ENCODE data around the gene DNAJC18. TPM values are rescaled to one million over a fixed set of nuclear protein-coding genes. Genes with fewer than 3 reads are reported as not detected.
"Not testable (repeated sequence)": the region's sequence is repeated elsewhere in the genome, so short reads cannot be mapped to it uniquely, and the experiment has no call there.

DNAJC18 gene
- total RNA-seq, 1 donor from 2014 or later: 36.3 TPM

- Mint-ChIP-seq H3K36me3 (ENCODE audit: low read depth) (peaks cover 15% of the 10 kb centered on the region), H3K9me3 (no peaks in the 10 kb centered on the region), H3K4me1 (ENCODE audit: low read depth) (peaks cover 52% of the 10 kb centered on the region), H3K27me3 (ENCODE audit: insufficient read depth) (no peaks in the 10 kb centered on the region), H3K27ac (peak overlapping the region; percentile 95), H3K4me3 (peak overlapping the region; percentile 96)
- no peak for DNase-seq (ENCODE audit: low spot score)
- intact Hi-C loops (cut with micrococcal nuclease): loop anchor here (1.0 to 5.0 kb wide), 6 partner anchors 22 to 819 kb away; partner anchors contain the start of genes HSPA9 and SIL1
Measured at GRCh38 chr5:139393497-139394122, 45.7 kb downstream of the DNAJC18 start.

DNA sequence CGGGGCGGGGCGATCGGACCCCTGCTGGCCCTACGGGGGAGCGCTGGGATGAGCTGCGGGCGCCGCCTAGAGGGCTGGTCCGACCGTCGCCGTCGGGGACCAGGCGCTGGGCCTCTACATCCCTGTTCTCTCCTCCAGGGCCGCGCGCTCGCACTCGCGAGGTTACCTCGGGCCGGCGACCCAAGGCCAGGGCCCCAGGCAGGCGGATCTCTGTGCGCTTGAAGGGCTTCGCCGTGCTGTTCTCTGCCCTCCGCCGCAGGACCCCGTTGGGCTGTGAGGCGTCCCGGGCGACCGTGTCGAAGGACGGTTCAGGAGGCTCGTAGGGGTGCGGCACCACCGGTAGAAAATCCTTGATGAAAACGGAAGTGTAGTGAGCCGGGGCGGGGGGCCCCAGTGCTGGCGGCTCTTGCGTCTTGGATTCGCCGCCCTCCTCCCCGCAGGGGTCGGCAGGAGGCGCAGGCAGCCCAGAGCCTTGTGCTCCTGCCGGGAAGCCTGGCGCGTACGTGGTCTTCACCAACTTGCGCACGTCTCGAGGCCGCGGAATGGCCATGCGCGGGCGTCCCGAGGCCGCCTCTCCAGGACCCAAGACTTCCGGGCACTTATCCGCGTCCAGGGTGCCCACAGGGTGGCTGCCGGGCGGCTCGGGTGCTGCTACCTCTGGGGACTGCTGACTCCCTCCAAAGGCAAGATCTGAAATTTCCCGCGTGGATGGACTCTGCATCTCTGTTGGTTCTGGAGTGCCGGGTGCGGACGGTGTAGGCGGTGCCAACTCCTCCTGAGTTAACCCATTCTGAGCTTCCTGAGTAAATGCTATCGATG is 46.4 kb downstream of the DNAJC18 start:
- peak; percentile 84 for DNase-seq (ENCODE audit: low spot score)
- Mint-ChIP-seq H3K27me3 (ENCODE audit: insufficient read depth) (no peaks in the 10 kb centered on the region), H3K4me3 (peak overlapping the region; percentile 96), H3K4me1 (ENCODE audit: low read depth) (peaks cover 58% of the 10 kb centered on the region), H3K36me3 (ENCODE audit: low read depth) (peaks cover 18% of the 10 kb centered on the region), H3K27ac (peak overlapping the region; percentile 95), H3K9me3 (no peaks in the 10 kb centered on the region)
- intact Hi-C loops (cut with micrococcal nuclease): loop anchor here (1.0 to 5.0 kb wide), 8 partner anchors 11 to 818 kb away; partner anchors contain the start of genes HSPA9, SIL1 and SPATA24

DNA sequence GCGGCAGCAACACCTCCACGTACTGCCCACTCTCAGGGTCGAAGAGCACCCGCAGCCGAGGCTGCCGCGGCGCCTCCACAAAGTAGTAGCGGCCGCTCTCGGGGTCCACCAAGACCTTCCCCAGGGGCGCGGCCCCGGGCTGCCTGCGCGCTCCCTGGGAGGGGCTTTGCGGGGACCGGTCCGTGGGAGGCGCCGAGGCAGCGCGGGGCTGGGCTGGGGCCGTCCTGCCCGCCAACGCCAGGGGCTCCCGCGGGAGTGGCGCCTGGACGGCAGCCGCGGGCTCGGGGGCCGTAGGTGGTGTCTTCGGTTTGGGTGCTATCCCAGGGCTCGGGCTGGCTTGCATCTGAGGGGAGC is 47.0 kb downstream of the DNAJC18 start:
- peak overlapping the region; percentile 95 for H3K27ac Mint-ChIP-seq
- H3K9me3 Mint-ChIP-seq: no peaks in the 10 kb centered on the region
- no peak for DNase-seq (ENCODE audit: low spot score)
- H3K4me1 Mint-ChIP-seq (ENCODE audit: low read depth): peaks cover 62% of the 10 kb centered on the region
- peaks cover 17% of the 10 kb centered on the region for H3K36me3 Mint-ChIP-seq (ENCODE audit: low read depth)
- intact Hi-C loops (cut with micrococcal nuclease): loop anchor here (1.0 to 5.0 kb wide), 7 partner anchors 12 to 818 kb away; partner anchors contain the start of genes HSPA9, SIL1 and SPATA24
- peak overlapping the region; percentile 99 for H3K4me3 Mint-ChIP-seq
- H3K27me3 Mint-ChIP-seq (ENCODE audit: insufficient read depth): no peaks in the 10 kb centered on the region

- no peaks in the 10 kb centered on the region for H3K27me3 Mint-ChIP-seq (ENCODE audit: insufficient read depth)
- intact Hi-C loops (cut with micrococcal nuclease): loop anchor here (1.0 to 5.0 kb wide), 8 partner anchors 13 to 817 kb away; partner anchors contain the start of genes HSPA9, SIL1 and SPATA24
- peak overlapping the region; percentile 100 for H3K27ac Mint-ChIP-seq
- no peaks in the 10 kb centered on the region for H3K9me3 Mint-ChIP-seq
- peaks cover 60% of the 10 kb centered on the region for H3K4me1 Mint-ChIP-seq (ENCODE audit: low read depth)
- peaks cover 13% of the 10 kb centered on the region for H3K36me3 Mint-ChIP-seq (ENCODE audit: low read depth)
- peak overlapping the region; percentile 99 for H3K4me3 Mint-ChIP-seq
- DNase-seq (ENCODE audit: low spot score): peak; percentile 31
Measured at GRCh38 chr5:139391570-139392323, 47.6 kb downstream of the DNAJC18 start.

DNA sequence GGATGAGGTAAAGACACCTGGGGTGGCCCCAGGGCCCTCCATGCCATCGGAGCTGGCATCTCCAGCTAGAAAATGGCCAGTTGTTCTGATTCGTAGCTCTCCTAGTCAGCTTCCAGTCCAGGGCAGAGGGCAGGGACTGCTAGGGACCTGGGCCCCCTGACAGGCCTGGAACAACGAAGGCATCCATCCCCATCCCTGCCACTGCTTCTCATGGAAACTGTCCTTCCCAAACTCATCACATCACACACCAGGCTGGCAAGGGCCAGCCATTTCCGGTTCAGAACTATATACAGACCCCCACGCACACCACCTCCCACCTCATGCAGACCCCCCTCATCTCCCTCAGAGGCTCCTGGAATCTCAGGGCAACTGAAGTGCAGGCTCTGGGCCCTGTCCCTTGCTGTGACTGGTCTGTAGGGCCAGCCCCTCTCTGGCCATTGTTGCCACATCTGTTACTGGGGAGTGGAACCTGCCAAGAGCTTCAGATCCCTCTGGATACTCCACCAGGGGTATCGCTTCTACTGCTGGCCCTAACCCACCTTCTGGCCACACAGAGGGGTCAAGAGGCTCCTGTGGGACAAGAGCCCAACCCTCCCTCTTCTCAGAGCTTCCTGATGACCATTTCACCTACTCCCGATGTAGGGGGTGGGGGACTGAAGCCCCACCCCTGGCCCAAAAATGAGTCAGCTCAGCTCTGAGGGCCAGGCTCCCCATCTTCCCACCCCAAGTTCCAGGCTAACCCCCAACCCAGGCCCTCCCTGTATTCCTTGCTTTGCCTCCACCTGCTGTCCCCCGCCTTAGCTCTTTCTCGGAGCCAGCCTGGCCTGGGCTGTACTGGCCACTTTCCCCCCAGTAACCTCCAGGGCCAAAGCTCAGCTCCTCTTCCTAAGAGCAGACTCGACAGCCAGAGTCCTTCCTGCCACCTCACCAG is 48.4 kb downstream of the DNAJC18 start:
- H3K27me3 Mint-ChIP-seq (ENCODE audit: insufficient read depth): no peaks in the 10 kb centered on the region
- intact Hi-C loops (cut with micrococcal nuclease): loop anchor here (1.0 to 5.0 kb wide), 4 partner anchors 49 to 716 kb away; partner anchors contain the start of gene SIL1
- peak overlapping the region; percentile 99 for H3K4me3 Mint-ChIP-seq
- no peaks in the 10 kb centered on the region for H3K9me3 Mint-ChIP-seq
- H3K36me3 Mint-ChIP-seq (ENCODE audit: low read depth): peaks cover 10% of the 10 kb centered on the region
- no peak for DNase-seq (ENCODE audit: low spot score)
- H3K27ac Mint-ChIP-seq: peak overlapping the region; percentile 100
- peaks cover 60% of the 10 kb centered on the region for H3K4me1 Mint-ChIP-seq (ENCODE audit: low read depth)

DNA sequence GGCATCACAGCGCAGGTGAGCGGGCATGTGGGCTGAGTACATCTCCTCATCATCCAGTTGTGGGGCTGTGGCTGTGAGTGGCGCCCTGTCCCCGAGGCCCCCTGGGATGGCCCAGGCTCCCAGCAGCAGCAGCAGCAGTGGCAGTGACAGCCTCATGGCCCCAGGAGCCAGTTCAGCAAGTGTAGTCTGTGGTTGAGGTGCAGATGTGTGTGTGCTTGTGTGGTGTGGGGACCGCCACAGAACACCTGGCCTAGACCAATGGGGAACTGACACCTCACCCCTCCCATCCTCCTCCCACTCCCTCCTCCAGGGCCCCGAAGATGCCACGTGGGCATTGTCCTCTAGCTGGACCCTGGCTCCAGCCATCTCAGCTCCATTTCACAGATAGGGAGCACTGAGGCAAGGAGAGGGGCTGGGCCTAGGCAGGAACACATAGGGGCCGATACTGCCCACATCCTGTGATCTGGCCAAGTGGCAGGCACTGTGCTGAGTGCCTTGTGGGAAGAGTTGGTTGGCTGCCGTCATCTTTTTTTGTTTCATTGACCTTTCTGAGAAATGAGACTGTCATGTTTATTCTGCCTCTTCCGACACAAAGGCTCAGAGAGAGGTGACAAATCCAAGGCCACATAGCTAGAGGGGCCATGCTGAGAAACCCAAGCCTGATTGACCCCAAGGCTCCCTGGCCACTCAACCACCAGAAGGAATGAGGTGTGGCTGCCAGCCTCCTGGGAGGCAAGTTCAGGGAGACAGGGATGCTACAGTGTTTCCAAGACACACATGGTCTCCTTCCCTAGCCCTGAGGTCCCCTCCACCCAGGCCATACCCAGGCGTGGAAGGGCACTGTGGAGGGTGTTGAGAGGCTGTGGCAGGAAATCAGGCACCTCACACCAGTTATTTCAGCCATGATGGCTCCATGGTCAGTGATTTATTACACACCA is 49.4 kb downstream of the DNAJC18 start, which contains the start of gene MZB1:
Gene MZB1, minus strand, starts transcription at position 213 of the 938 bp plus-strand sequence. Its CDS starts 57 bp downstream, at position 156.
- intact Hi-C loops (cut with micrococcal nuclease): loop anchor here (1.0 to 5.0 kb wide), 4 partner anchors 48 to 717 kb away; partner anchors contain the start of gene SIL1
- Mint-ChIP-seq H3K4me3 (peak within 1 kb of the TSS; percentile 99), H3K27me3 (ENCODE audit: insufficient read depth) (no peaks in the 10 kb centered on the region), H3K36me3 (ENCODE audit: low read depth) (peaks cover 10% of the 10 kb centered on the region), H3K4me1 (ENCODE audit: low read depth) (peaks cover 64% of the 10 kb centered on the region), H3K27ac (peak within 1 kb of the TSS; percentile 100), H3K9me3 (no peaks in the 10 kb centered on the region)
- peak; percentile 71 for DNase-seq (ENCODE audit: low spot score)

DNA sequence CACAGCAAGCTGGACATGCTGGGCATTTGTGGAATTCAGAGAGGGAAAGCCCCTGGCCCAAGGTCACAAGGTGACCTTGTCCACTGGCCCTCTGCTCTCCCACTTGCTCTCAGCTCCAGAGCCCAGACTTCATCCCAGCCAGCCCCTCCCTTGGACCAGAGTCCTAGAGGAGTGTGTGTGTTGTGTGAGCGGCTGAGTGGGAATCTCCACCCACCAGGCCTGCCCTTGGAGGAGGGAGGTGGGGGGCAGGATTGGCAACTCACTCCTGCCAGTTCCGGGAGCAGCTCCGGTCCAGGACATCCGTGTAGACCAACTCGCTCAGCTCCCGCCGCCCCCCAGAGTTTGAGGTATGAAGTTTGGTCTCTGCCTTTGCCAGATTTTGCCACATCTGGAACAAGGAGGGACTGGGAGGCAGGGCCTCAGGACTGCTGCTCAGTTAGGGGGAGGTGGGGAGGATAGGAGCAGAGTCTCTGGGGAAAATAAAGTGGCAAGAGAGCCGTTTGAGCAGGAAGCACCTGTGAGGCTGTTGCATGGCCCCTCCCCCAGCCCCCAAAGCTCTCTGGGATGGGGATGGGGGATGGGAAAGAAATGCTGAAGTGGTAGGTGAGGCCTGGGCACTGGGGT is 51.0 kb downstream of the DNAJC18 start:
- H3K36me3 Mint-ChIP-seq (ENCODE audit: low read depth): peaks cover 10% of the 10 kb centered on the region
- no peaks in the 10 kb centered on the region for H3K27me3 Mint-ChIP-seq (ENCODE audit: insufficient read depth)
- H3K9me3 Mint-ChIP-seq: no peaks in the 10 kb centered on the region
- H3K4me1 Mint-ChIP-seq (ENCODE audit: low read depth): peaks cover 81% of the 10 kb centered on the region
- H3K4me3 Mint-ChIP-seq: peak overlapping the region; percentile 77
- no peak for DNase-seq (ENCODE audit: low spot score)
- intact Hi-C loops (cut with micrococcal nuclease): no loop called here
- peak overlapping the region; percentile 66 for H3K27ac Mint-ChIP-seq

- Mint-ChIP-seq H3K27me3 (ENCODE audit: insufficient read depth) (no peaks in the 10 kb centered on the region), H3K4me3 (peak overlapping the region; percentile 77), H3K4me1 (ENCODE audit: low read depth) (peaks cover 82% of the 10 kb centered on the region), H3K27ac (peak overlapping the region; percentile 66), H3K9me3 (no peaks in the 10 kb centered on the region), H3K36me3 (ENCODE audit: low read depth) (peaks cover 10% of the 10 kb centered on the region)
- intact Hi-C loops (cut with micrococcal nuclease): no loop called here
- no peak for DNase-seq (ENCODE audit: low spot score)
Measured at GRCh38 chr5:139387611-139388197, 51.6 kb downstream of the DNAJC18 start.

DNA sequence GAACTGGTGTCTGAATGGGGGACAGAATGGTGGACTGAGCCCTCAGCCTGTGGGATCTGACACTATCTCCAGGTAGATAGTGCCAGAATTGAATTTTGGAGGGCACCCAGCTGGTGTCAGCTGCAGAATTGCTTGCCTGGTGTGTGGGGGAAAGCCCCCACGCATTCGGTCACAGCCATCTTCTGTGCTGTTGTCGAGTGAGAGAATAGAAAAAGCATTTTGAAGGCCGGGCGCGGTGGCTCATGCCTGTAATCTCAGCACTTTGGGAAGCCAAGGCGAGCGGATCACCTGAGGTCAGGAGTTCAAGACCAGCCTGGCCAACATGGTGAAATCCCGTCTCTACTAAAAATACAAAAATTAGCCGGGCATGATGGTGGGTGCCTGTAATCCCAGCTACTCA is 52.4 kb downstream of the DNAJC18 start:
- peak overlapping the region; percentile 67 for H3K27ac Mint-ChIP-seq
- H3K4me3 Mint-ChIP-seq; H3K27me3 Mint-ChIP-seq (ENCODE audit: insufficient read depth); DNase-seq (ENCODE audit: low spot score); H3K9me3 Mint-ChIP-seq; intact Hi-C loops (cut with micrococcal nuclease): not testable (repeated sequence)
- peaks cover 82% of the 10 kb centered on the region for H3K4me1 Mint-ChIP-seq (ENCODE audit: low read depth)
- peaks cover 10% of the 10 kb centered on the region for H3K36me3 Mint-ChIP-seq (ENCODE audit: low read depth)

GRCh38 chr5:139386050-139386438 is 53.3 kb downstream of the DNAJC18 start:
- no peaks in the 10 kb centered on the region for H3K9me3 Mint-ChIP-seq
- intact Hi-C loops (cut with micrococcal nuclease): no loop called here
- no peaks in the 10 kb centered on the region for H3K27me3 Mint-ChIP-seq (ENCODE audit: insufficient read depth)
- DNase-seq (ENCODE audit: low spot score): no peak
- peaks cover 6% of the 10 kb centered on the region for H3K36me3 Mint-ChIP-seq (ENCODE audit: low read depth)
- H3K4me3 Mint-ChIP-seq: no peak overlapping the region
- peaks cover 73% of the 10 kb centered on the region for H3K4me1 Mint-ChIP-seq (ENCODE audit: low read depth)
- H3K27ac Mint-ChIP-seq: peak overlapping the region; percentile 86
